ENCODE data around the gene ERRFI1.

The ERRFI1 gene

GRCh38 chr1:8046391-8046790 is 20.3 kb upstream of the ERRFI1 start:
- DNase-seq (ENCODE audit: low read depth, low spot score): no peak

- DNase-seq (ENCODE audit: low read depth, low spot score): no peak
Observed at GRCh38 chr1:8043621-8044020, 17.5 kb upstream of the ERRFI1 start.

GRCh38 chr1:8042134-8042533 is 16.0 kb upstream of the ERRFI1 start:
- DNase-seq (ENCODE audit: low read depth, low spot score): no peak

- no peak for DNase-seq (ENCODE audit: low read depth, low spot score)
Observed at GRCh38 chr1:8040586-8040985, 14.5 kb upstream of the ERRFI1 start.

GRCh38 chr1:8039071-8039470 is 13.0 kb upstream of the ERRFI1 start:
- no peak for DNase-seq (ENCODE audit: low read depth, low spot score)

- no peak for DNase-seq (ENCODE audit: low read depth, low spot score)
Observed at GRCh38 chr1:8035289-8035688, 9.2 kb upstream of the ERRFI1 start.

- no peak for DNase-seq (ENCODE audit: low read depth, low spot score)
Observed at GRCh38 chr1:8033322-8033721, 7.2 kb upstream of the ERRFI1 start.

GRCh38 chr1:8032366-8032910 is 6.3 kb upstream of the ERRFI1 start:
- DNase-seq (ENCODE audit: low read depth, low spot score): no peak

- DNase-seq (ENCODE audit: low read depth, low spot score): no peak
Observed at GRCh38 chr1:8031176-8031785, 5.2 kb upstream of the ERRFI1 start.

- no peak for DNase-seq (ENCODE audit: low read depth, low spot score)
Observed at GRCh38 chr1:8028571-8028910, 2.4 kb upstream of the ERRFI1 start.

GRCh38 chr1:8027748-8028570 is 1.9 kb upstream of the ERRFI1 start:
- DNase-seq (ENCODE audit: low read depth, low spot score): no peak

- no peak for DNase-seq (ENCODE audit: low read depth, low spot score)
Observed at GRCh38 chr1:8026976-8027747, 1.1 kb upstream of the ERRFI1 start.

GRCh38 chr1:8025671-8026144 is 401 bp downstream of the ERRFI1 start:
- DNase-seq (ENCODE audit: low read depth, low spot score): no peak

GRCh38 chr1:8025061-8025670 is 943 bp downstream of the ERRFI1 start:
- no peak for DNase-seq (ENCODE audit: low read depth, low spot score)

GRCh38 chr1:8024329-8024728 is 1.8 kb downstream of the ERRFI1 start:
- DNase-seq (ENCODE audit: low read depth, low spot score): no peak

GRCh38 chr1:8023995-8024313 is 2.2 kb downstream of the ERRFI1 start:
- no peak for DNase-seq (ENCODE audit: low read depth, low spot score)

- DNase-seq (ENCODE audit: low read depth, low spot score): no peak
Observed at GRCh38 chr1:8023287-8023994, 2.7 kb downstream of the ERRFI1 start.

GRCh38 chr1:8022395-8023286 is 3.5 kb downstream of the ERRFI1 start:
- no peak for DNase-seq (ENCODE audit: low read depth, low spot score)

- no peak for DNase-seq (ENCODE audit: low read depth, low spot score)
Observed at GRCh38 chr1:8021676-8022266, 4.3 kb downstream of the ERRFI1 start.

GRCh38 chr1:8020032-8020431 is 6.1 kb downstream of the ERRFI1 start:
- no peak for DNase-seq (ENCODE audit: low read depth, low spot score)

Measured in iPS DF 19.7 (cell line).